ENCODE results near the gene CAPN11. TPM values are rescaled to one million over a fixed set of nuclear protein-coding genes. Genes with fewer than 3 reads are reported as not detected.

Gene CAPN11
- total and polyA plus RNA-seq, 9 of the 15 experiments (the other 6 are each of a cell fraction or from before 2014, with no cell fraction given) = 0.03 to 0.61 (median 0.17) TPM; not detected in 1

DNA sequence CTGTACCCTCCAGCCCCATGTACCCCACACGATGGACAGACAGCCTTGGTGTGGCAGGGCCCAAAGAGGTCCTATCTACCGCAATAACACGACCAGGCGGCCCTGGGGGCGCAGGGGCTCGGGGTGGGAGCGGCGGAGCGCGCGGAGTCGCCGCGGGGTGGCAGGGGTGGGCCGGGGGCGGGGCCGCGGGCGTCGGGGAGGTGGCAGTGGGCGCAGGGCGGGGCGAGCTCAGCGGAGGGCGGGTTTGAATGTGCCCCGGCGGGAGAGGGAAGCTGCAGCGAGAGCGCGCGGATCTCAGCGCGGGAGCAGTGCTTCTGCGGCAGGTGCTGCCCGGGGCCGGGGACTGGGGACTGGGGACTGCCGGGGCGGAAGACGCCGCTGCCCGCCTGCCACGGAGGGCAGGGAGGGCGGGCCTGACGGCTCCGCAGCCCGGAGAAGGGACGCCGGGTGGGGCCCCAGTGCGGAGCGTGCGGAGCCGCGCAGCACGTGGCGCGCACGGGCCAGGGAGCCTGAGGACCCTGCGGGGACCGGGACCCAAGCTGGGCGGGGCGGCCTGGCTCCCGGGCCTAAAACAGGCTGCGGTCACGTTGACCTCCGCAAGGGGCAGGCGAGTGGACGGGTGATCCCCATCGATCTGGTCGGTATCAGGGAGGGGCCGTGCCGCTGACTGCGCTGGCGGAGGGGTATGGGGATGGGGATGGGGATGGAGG is 64.9 kb downstream of the CAPN11 start, which contains the start of gene SLC29A1 (continued):
- TF ChIP-seq FOXK1 (CRISPR knock-in tag; IDR thresholded peaks at IDR 0.05; ENCODE audit: borderline replicate concordance) = no peak
- no peak for TF ChIP-seq XRCC4 (IDR thresholded peaks at IDR 0.05; ENCODE audit: extremely low read depth, insufficient read depth, insufficient read length)
- TF ChIP-seq SRSF7 (optimal IDR thresholded peaks at IDR 0.05; ENCODE audit: low read depth, low read length) = peak; percentile 40
- TF ChIP-seq, protein P1, sequence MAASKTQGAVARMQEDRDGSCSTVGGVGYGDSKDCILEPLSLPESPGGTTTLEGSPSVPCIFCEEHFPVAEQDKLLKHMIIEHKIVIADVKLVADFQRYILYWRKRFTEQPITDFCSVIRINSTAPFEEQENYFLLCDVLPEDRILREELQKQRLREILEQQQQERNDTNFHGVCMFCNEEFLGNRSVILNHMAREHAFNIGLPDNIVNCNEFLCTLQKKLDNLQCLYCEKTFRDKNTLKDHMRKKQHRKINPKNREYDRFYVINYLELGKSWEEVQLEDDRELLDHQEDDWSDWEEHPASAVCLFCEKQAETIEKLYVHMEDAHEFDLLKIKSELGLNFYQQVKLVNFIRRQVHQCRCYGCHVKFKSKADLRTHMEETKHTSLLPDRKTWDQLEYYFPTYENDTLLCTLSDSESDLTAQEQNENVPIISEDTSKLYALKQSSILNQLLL (CRISPR knock-in tag; IDR thresholded peaks at IDR 0.05; ENCODE audit: borderline replicate concordance) = no peak
- TF ChIP-seq POLR3G (IDR thresholded peaks at IDR 0.05; ENCODE audit: extremely low read depth, insufficient read length, insufficient replicate concordance) = no peak
- TF ChIP-seq ETV1 (tag; conservative IDR thresholded peaks at IDR 0.05; ENCODE audit: low read depth) = no peak
- no peak for TF ChIP-seq NFE2L1 (tag; IDR thresholded peaks at IDR 0.05; ENCODE audit: borderline replicate concordance, low read depth)
- TF ChIP-seq KDM5B (IDR thresholded peaks at IDR 0.05; ENCODE audit: insufficient replicate concordance, low read depth, low read length) = no peak
- TF ChIP-seq, protein P2, sequence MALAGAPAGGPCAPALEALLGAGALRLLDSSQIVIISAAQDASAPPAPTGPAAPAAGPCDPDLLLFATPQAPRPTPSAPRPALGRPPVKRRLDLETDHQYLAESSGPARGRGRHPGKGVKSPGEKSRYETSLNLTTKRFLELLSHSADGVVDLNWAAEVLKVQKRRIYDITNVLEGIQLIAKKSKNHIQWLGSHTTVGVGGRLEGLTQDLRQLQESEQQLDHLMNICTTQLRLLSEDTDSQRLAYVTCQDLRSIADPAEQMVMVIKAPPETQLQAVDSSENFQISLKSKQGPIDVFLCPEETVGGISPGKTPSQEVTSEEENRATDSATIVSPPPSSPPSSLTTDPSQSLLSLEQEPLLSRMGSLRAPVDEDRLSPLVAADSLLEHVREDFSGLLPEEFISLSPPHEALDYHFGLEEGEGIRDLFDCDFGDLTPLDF (CRISPR knock-in tag; IDR thresholded peaks at IDR 0.05) = peak; percentile 66; the same call in 1 of the 2 replicates
- TF ChIP-seq, protein P3, sequence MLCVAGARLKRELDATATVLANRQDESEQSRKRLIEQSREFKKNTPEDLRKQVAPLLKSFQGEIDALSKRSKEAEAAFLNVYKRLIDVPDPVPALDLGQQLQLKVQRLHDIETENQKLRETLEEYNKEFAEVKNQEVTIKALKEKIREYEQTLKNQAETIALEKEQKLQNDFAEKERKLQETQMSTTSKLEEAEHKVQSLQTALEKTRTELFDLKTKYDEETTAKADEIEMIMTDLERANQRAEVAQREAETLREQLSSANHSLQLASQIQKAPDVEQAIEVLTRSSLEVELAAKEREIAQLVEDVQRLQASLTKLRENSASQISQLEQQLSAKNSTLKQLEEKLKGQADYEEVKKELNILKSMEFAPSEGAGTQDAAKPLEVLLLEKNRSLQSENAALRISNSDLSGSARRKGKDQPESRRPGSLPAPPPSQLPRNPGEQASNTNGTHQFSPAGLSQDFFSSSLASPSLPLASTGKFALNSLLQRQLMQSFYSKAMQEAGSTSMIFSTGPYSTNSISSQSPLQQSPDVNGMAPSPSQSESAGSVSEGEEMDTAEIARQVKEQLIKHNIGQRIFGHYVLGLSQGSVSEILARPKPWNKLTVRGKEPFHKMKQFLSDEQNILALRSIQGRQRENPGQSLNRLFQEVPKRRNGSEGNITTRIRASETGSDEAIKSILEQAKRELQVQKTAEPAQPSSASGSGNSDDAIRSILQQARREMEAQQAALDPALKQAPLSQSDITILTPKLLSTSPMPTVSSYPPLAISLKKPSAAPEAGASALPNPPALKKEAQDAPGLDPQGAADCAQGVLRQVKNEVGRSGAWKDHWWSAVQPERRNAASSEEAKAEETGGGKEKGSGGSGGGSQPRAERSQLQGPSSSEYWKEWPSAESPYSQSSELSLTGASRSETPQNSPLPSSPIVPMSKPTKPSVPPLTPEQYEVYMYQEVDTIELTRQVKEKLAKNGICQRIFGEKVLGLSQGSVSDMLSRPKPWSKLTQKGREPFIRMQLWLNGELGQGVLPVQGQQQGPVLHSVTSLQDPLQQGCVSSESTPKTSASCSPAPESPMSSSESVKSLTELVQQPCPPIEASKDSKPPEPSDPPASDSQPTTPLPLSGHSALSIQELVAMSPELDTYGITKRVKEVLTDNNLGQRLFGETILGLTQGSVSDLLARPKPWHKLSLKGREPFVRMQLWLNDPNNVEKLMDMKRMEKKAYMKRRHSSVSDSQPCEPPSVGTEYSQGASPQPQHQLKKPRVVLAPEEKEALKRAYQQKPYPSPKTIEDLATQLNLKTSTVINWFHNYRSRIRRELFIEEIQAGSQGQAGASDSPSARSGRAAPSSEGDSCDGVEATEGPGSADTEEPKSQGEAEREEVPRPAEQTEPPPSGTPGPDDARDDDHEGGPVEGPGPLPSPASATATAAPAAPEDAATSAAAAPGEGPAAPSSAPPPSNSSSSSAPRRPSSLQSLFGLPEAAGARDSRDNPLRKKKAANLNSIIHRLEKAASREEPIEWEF (CRISPR knock-in tag; IDR thresholded peaks at IDR 0.05) = 0 out of 2 replicates have a peak, but pooled peaks have one; percentile 64
- TF ChIP-seq TCF3 (CRISPR knock-in tag; IDR thresholded peaks at IDR 0.05) = no peak; the same call in 1 of the 2 replicates
- TF ChIP-seq SMC3 (conservative IDR thresholded peaks at IDR 0.05; ENCODE audit: insufficient read depth, low read depth, low read length) = no peak
- no peak for TF ChIP-seq ZKSCAN3 (CRISPR knock-in tag; IDR thresholded peaks at IDR 0.05)
- TF ChIP-seq, protein P4, sequence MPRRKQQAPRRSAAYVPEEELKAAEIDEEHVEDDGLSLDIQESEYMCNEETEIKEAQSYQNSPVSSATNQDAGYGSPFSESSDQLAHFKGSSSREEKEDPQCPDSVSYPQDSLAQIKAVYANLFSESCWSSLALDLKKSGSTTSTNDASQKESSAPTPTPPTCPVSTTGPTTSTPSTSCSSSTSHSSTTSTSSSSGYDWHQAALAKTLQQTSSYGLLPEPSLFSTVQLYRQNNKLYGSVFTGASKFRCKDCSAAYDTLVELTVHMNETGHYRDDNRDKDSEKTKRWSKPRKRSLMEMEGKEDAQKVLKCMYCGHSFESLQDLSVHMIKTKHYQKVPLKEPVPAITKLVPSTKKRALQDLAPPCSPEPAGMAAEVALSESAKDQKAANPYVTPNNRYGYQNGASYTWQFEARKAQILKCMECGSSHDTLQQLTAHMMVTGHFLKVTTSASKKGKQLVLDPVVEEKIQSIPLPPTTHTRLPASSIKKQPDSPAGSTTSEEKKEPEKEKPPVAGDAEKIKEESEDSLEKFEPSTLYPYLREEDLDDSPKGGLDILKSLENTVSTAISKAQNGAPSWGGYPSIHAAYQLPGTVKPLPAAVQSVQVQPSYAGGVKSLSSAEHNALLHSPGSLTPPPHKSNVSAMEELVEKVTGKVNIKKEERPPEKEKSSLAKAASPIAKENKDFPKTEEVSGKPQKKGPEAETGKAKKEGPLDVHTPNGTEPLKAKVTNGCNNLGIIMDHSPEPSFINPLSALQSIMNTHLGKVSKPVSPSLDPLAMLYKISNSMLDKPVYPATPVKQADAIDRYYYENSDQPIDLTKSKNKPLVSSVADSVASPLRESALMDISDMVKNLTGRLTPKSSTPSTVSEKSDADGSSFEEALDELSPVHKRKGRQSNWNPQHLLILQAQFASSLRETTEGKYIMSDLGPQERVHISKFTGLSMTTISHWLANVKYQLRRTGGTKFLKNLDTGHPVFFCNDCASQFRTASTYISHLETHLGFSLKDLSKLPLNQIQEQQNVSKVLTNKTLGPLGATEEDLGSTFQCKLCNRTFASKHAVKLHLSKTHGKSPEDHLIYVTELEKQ (CRISPR knock-in tag; IDR thresholded peaks at IDR 0.05) = no peak

Measured in K562 (cell line).